PFSK-1 (cell line): Measurements from ENCODE around the gene KCNH4.
A peak's percentile ranks its signal among the peaks of the same experiment; 100 is the strongest.

ENCODE experiments used
- FOXP2 ChIP-seq: optimal IDR thresholded peaks from 2 replicates; pipeline ENCODE3; 2011; ENCODE audit warnings: borderline replicate concordance, control low read depth, inconsistent platforms; ENCODE audit not compliant: insufficient read depth; ENCODE audit errors: extremely low read length, extremely low read depth
- POLR2AphosphoS5 ChIP-seq: IDR thresholded peaks from 2 replicates; pipeline ENCODE4 v1.6.1; 2012; ENCODE audit warnings: low read depth, mild to moderate bottlenecking, control low read depth, low read length, moderate library complexity
- REST ChIP-seq, 2 experiments: IDR thresholded peaks; 2 replicates each; pipeline versions ENCODE4 v1.6.1 to v1.8.0; 2011 to 2012; ENCODE audit warnings: low read depth in 2 of 2, low read length in 2 of 2, control low read depth in 1 of 2, inconsistent platforms in 1 of 2, mild to moderate bottlenecking in 1 of 2, moderate library complexity in 1 of 2; ENCODE audit not compliant: insufficient read depth in 1 of 2
- SIN3A ChIP-seq: IDR thresholded peaks from 2 replicates; pipeline ENCODE4 v1.6.1; 2012; ENCODE audit warnings: mild to moderate bottlenecking, low read length, moderate library complexity, borderline replicate concordance; ENCODE audit not compliant: insufficient read depth
- TAF1 ChIP-seq: IDR thresholded peaks from 2 replicates; pipeline ENCODE4 v1.6.1; 2012; ENCODE audit warnings: low read length, control low read depth, borderline replicate concordance; ENCODE audit not compliant: insufficient read depth

KCNH4 gene

GRCh38 chr17:42200706-42201457 lies 19.9 kb upstream of the KCNH4 start:
- TF ChIP-seq FOXP2 (no peak), REST (IDR thresholded peaks at IDR 0.05; ENCODE audit: insufficient read depth in 1 of 2, low read depth in 2 of 2, low read length in 2 of 2) (no peak), POLR2AphosphoS5 (no peak), TAF1 (no peak), SIN3A (no peak)

GRCh38 chr17:42199416-42200011 lies 18.6 kb upstream of the KCNH4 start:
- no peak for TF ChIP-seq TAF1

GRCh38 chr17:42198897-42199296 lies 18.0 kb upstream of the KCNH4 start:
- TF ChIP-seq REST (IDR thresholded peaks at IDR 0.05; ENCODE audit: insufficient read depth in 1 of 2, low read depth in 2 of 2, low read length in 2 of 2) (no peak), TAF1 (no peak), SIN3A (no peak), POLR2AphosphoS5 (no peak), FOXP2 (no peak)

GRCh38 chr17:42197564-42198156 lies 16.7 kb upstream of the KCNH4 start:
- no peak for TF ChIP-seq POLR2AphosphoS5
- no peak for TF ChIP-seq FOXP2
- TF ChIP-seq REST (IDR thresholded peaks at IDR 0.05; ENCODE audit: insufficient read depth in 1 of 2, low read depth in 2 of 2, low read length in 2 of 2): no peak
- TF ChIP-seq SIN3A: no peak
- TF ChIP-seq TAF1: no peak

- TF ChIP-seq FOXP2 (peak; percentile 14), REST (IDR thresholded peaks at IDR 0.05; ENCODE audit: insufficient read depth in 1 of 2, low read depth in 2 of 2, low read length in 2 of 2) (no peak)
These were observed 13.3 kb upstream of the KCNH4 start, which contains the start of gene GHDC for GRCh38 chr17:42193969-42194899. GHDC (minus strand) TSS chr17:42194494; CDS start chr17:42193581, 913 bp downstream.
